OCI-LY1 (cell line): Measurements from ENCODE around the gene RBBP7.

ENCODE experiments used
- H2AFZ ChIP-seq: fragments of 200-600 bp; sonication (generic), shearing (Covaris generic); 2 replicates; pipeline ENCODE4 v1.6.0; 2014; ENCODE audit warnings: antibody characterized with exemption, mild to moderate bottlenecking, low read length
- H3F3A ChIP-seq: fragments of 200-600 bp; sonication (generic), shearing (Covaris generic); 2 replicates; pipeline ENCODE4 v1.6.0; 2014; ENCODE audit warnings: mild to moderate bottlenecking, antibody characterized with exemption, low read length, moderate library complexity; ENCODE audit not compliant: insufficient read depth
- H3K27ac ChIP-seq: fragments of 200-600 bp; sonication (generic); 2 replicates; pipeline ENCODE4 v1.5.1; 2014; ENCODE audit warnings: low read length, mixed run types, mild to moderate bottlenecking, low read depth; ENCODE audit not compliant: poor library complexity, severe bottlenecking
- H3K27me3 ChIP-seq: fragments of 200-600 bp; sonication (generic); 2 replicates; pipeline ENCODE4 v1.6.0; 2014; ENCODE audit warnings: antibody characterized with exemption, mild to moderate bottlenecking, low read length, moderate library complexity; ENCODE audit not compliant: insufficient read depth
- H3K36me3 ChIP-seq: fragments of 200-600 bp; sonication (generic); 2 replicates; pipeline ENCODE4 v1.6.1; 2014; ENCODE audit warnings: mild to moderate bottlenecking, antibody characterized with exemption, low read length, moderate library complexity, mixed read lengths; ENCODE audit not compliant: insufficient read depth
- H3K4me1 ChIP-seq: fragments of 200-600 bp; sonication (generic); 2 replicates; pipeline ENCODE4 v1.5.1; 2014; ENCODE audit warnings: mild to moderate bottlenecking, low read length, moderate library complexity; ENCODE audit not compliant: insufficient read depth, severe bottlenecking
- H3K4me2 ChIP-seq: fragments of 200-600 bp; sonication (generic), shearing (Covaris generic); 2 replicates; pipeline ENCODE4 v1.6.1; 2014; ENCODE audit warnings: low read length
- H3K4me3 ChIP-seq: fragments of 200-600 bp; sonication (generic); 2 replicates; pipeline ENCODE4 v1.5.1; 2014; ENCODE audit warnings: low read length, low read depth, mild to moderate bottlenecking, mixed read lengths; ENCODE audit not compliant: poor library complexity, severe bottlenecking
- H3K79me2 ChIP-seq: fragments of 200-600 bp; shearing (Covaris generic); 2 replicates; pipeline ENCODE4 v1.6.1; 2016; ENCODE audit warnings: mixed run types, low read length, mixed read lengths; ENCODE audit not compliant: insufficient read depth
- H3K9ac ChIP-seq: fragments of 200-600 bp; sonication (generic), shearing (Covaris generic); 2 replicates; pipeline ENCODE4 v1.6.1; 2014; ENCODE audit warnings: mild to moderate bottlenecking, low read length, mixed read lengths
- H3K9me2 ChIP-seq: fragments of 200-600 bp; sonication (generic), shearing (Covaris generic); 2 replicates; pipeline ENCODE4 v1.6.1; 2014; ENCODE audit warnings: low read depth, mild to moderate bottlenecking, low read length, mixed read lengths
- H3K9me3 ChIP-seq: fragments of 200-600 bp; shearing (Covaris generic); 2 replicates; pipeline ENCODE4 v1.6.1; 2014; ENCODE audit warnings: low read length, mixed read lengths
- H4K20me1 ChIP-seq: fragments of 200-600 bp; sonication (generic), shearing (Covaris generic); 2 replicates; pipeline ENCODE4 v1.6.0; 2016; ENCODE audit warnings: mild to moderate bottlenecking, low read length; ENCODE audit not compliant: insufficient read depth
- CTCF ChIP-seq: fragments of 200-600 bp; sonication (generic), shearing (Covaris generic); IDR thresholded peaks from 2 replicates; pipeline ENCODE4 v1.5.1; 2017; ENCODE audit warnings: mild to moderate bottlenecking, antibody characterized with exemption, low read length, moderate library complexity, mixed read lengths
- EZH2 ChIP-seq: fragments of 200-600 bp; sonication (generic), shearing (Covaris generic); IDR thresholded peaks from 2 replicates; pipeline ENCODE4 v1.8.0; 2017; ENCODE audit warnings: borderline replicate concordance, mixed run types, mild to moderate bottlenecking, antibody characterized with exemption, low read length, moderate library complexity, mixed read lengths

RBBP7 gene

GRCh38 chrX:16819634-16820033 is 50.5 kb downstream of the RBBP7 start:
- Histone ChIP-seq H3K9me2 (no peaks in the 10 kb centered on the region), H3K9me3 (no peaks in the 10 kb centered on the region), H3K4me2 (no peak overlapping the region), H3K4me1 (no peaks in the 10 kb centered on the region), H3K27ac (no peak overlapping the region), H3F3A (no peaks in the 10 kb centered on the region), H3K9ac (no peak overlapping the region), H3K79me2 (peaks cover 5% of the 10 kb centered on the region; the same call in 1 of the 2 replicates), H3K36me3 (peaks cover 51% of the 10 kb centered on the region), H3K27me3 (no peaks in the 10 kb centered on the region), H4K20me1 (no peaks in the 10 kb centered on the region), H3K4me3 (no peak overlapping the region), H2AFZ (no peak overlapping the region)
- no peak for TF ChIP-seq EZH2
- TF ChIP-seq CTCF: no peak

GRCh38 chrX:16814597-16814996 is 55.6 kb downstream of the RBBP7 start:
- Histone ChIP-seq H4K20me1 (no peaks in the 10 kb centered on the region), H2AFZ (no peak overlapping the region), H3K9ac (no peak overlapping the region), H3K4me2 (no peak overlapping the region), H3K27me3 (no peaks in the 10 kb centered on the region), H3F3A (no peaks in the 10 kb centered on the region), H3K9me2 (no peaks in the 10 kb centered on the region), H3K27ac (no peak overlapping the region), H3K36me3 (peaks cover 36% of the 10 kb centered on the region), H3K4me3 (no peak overlapping the region), H3K4me1 (no peaks in the 10 kb centered on the region), H3K79me2 (peaks cover 21% of the 10 kb centered on the region), H3K9me3 (no peaks in the 10 kb centered on the region)
- no peak for TF ChIP-seq CTCF
- no peak for TF ChIP-seq EZH2

GRCh38 chrX:16807976-16808542 is 62.1 kb downstream of the RBBP7 start:
- no peak overlapping the region for H3K9ac ChIP-seq
- TF ChIP-seq CTCF (no peak), EZH2 (no peak)
- H3K4me3 ChIP-seq: no peak overlapping the region

More at GRCh38 chrX:16807976-16808542, 62.1 kb downstream of the RBBP7 start:
- Histone ChIP-seq H3K79me2 (peaks cover 52% of the 10 kb centered on the region), H2AFZ (no peak overlapping the region), H3K4me2 (no peak overlapping the region), H3K9me3 (no peaks in the 10 kb centered on the region), H3K36me3 (peaks cover 20% of the 10 kb centered on the region), H3K27ac (no peak overlapping the region), H3K4me1 (peaks cover 18% of the 10 kb centered on the region), H3K27me3 (no peaks in the 10 kb centered on the region), H3F3A (no peaks in the 10 kb centered on the region), H4K20me1 (no peaks in the 10 kb centered on the region), H3K9me2 (no peaks in the 10 kb centered on the region)
